K562 (cell line): ENCODE results near the gene ATP2A2. TPM values are rescaled to one million over a fixed set of nuclear protein-coding genes. Genes with fewer than 3 reads are reported as not detected.

Experiments used
- ADNP ChIP-seq: fragments of 200-800 bp; sonication (Bioruptor generic); IDR thresholded peaks from 2 replicates; pipeline ENCODE4 v1.6.1; 2016; ENCODE audit warnings: missing genetic modification characterization, missing compliant biosample characterization
- ATF1 ChIP-seq, 2 experiments: fragments of 450-650 bp in 1 of 2; IDR thresholded peaks; 2 replicates each; pipeline ENCODE4 v1.6.1; 2016; ENCODE audit warnings: missing compliant biosample characterization in 1 of 2, missing genetic modification characterization in 1 of 2
- CHD4 ChIP-seq: fragments of 200-600 bp; sonication (generic); IDR thresholded peaks from 3 replicates; pipeline ENCODE4 v1.6.1; 2012; ENCODE audit warnings: low read depth, mild to moderate bottlenecking, mixed read lengths, low read length, inconsistent platforms; ENCODE audit not compliant: insufficient read depth, insufficient replicate concordance, poor library complexity, severe bottlenecking
- E2F5 ChIP-seq: sonication (generic); formaldehyde crosslinking; IDR thresholded peaks from 2 replicates; pipeline ENCODE4 v1.8.0; 2022; ENCODE audit warnings: mild to moderate bottlenecking, missing genetic modification reagents
- ELF4 ChIP-seq: fragments of 450-650 bp; formaldehyde crosslinking; IDR thresholded peaks from 2 replicates; pipeline ENCODE4 v1.4.0; 2022; ENCODE audit warnings: missing genetic modification characterization
- FOXA3 ChIP-seq, 2 experiments: fragments of 450-650 bp in 1 of 2; sonication (generic) in 1 of 2; formaldehyde crosslinking; IDR thresholded peaks in 1 of 2; conservative IDR thresholded peaks in 1 of 2; 2 replicates each; pipeline versions ENCODE4 v1.4.0 to v1.8.0; 2020 to 2022; ENCODE audit warnings: mild to moderate bottlenecking in 2 of 2, missing genetic modification reagents in 1 of 2
- FUS ChIP-seq: fragments of 200-400 bp; formaldehyde crosslinking; optimal IDR thresholded peaks from 2 replicates; pipeline ENCODE3; 2017; ENCODE audit warnings: low read depth, low read length
- HNRNPL ChIP-seq: fragments of 200-400 bp; formaldehyde crosslinking; IDR thresholded peaks from 2 replicates; pipeline ENCODE4 v1.6.1; 2017; ENCODE audit warnings: low read depth, mild to moderate bottlenecking, low read length
- JUND ChIP-seq, 2 experiments: IDR thresholded peaks; 2 replicates in 1 of 2; 3 replicates in 1 of 2; pipeline ENCODE4 v1.6.1; 2011; ENCODE audit warnings: borderline replicate concordance in 2 of 2, low read depth in 2 of 2, low read length in 2 of 2, improper control_type of control experiment in 1 of 2, missing biosample characterization in 1 of 2, missing genetic modification characterization in 1 of 2, missing genetic modification reagents in 1 of 2
- MECOM ChIP-seq: fragments of 250-450 bp; sonication (Bioruptor Pico); IDR thresholded peaks from 2 replicates; pipeline ENCODE4 v1.8.0; 2022; ENCODE audit warnings: inconsistent platforms
- NCOA1 ChIP-seq: fragments of 450-650 bp; IDR thresholded peaks from 2 replicates; pipeline ENCODE4 v1.6.1; 2016; ENCODE audit warnings: low read depth
- NFIX ChIP-seq: fragments of 250-450 bp; sonication (Bioruptor Pico); IDR thresholded peaks from 2 replicates; pipeline ENCODE4 v1.4.0; 2020; ENCODE audit warnings: low read depth, mild to moderate bottlenecking, moderate library complexity
- THRAP3 ChIP-seq: fragments of 450-650 bp; IDR thresholded peaks from 2 replicates; pipeline ENCODE4 v1.6.1; 2016; ENCODE audit warnings: mild to moderate bottlenecking, inconsistent platforms, borderline replicate concordance
- WHSC1 ChIP-seq: IDR thresholded peaks from one replicate; pipeline ENCODE4 v1.6.1; 2012; ENCODE audit warnings: low read length, control low read depth, inconsistent platforms
- ZBTB34 ChIP-seq: fragments of 250-450 bp; sonication (Bioruptor Pico); IDR thresholded peaks from 2 replicates; pipeline ENCODE4 v1.8.0; 2021; ENCODE audit warnings: mild to moderate bottlenecking, moderate library complexity
- ZFP36 ChIP-seq: fragments of 150-350 bp; IDR thresholded peaks from 2 replicates; pipeline ENCODE4 v1.6.1; 2018; ENCODE audit warnings: low read length, low read depth; ENCODE audit not compliant: partially characterized antibody
- ZNF212 ChIP-seq: fragments of 450-650 bp; formaldehyde crosslinking; IDR thresholded peaks from 2 replicates; pipeline ENCODE4 v1.4.0; 2020; ENCODE audit warnings: mild to moderate bottlenecking
- ZNF263 ChIP-seq: sonication (generic); formaldehyde crosslinking; IDR thresholded peaks from 2 replicates; pipeline ENCODE4 v1.8.0; 2022; ENCODE audit warnings: mild to moderate bottlenecking, missing genetic modification reagents, borderline replicate concordance
- polyA plus RNA-seq, 8 experiments: library from polyadenylated mRNA; depleted of rRNA in 4 of 8; stranded (reverse) in 5 of 8; unstranded in 3 of 8; fragments of >200 nt; fragmentation: Nextera tagmentation in 2 of 8; fragmentation: Illumina TruSeq in 1 of 8; extraction: Ambion mirVana in 2 of 8; extraction: Trizol in 1 of 8; gene quantifications; 2 replicates each; pipeline versions ENCODE4 v1.2.1 to v1.2.3, GENCODE V29; 2011 to 2014; ENCODE audit warnings: inconsistent platforms in 1 of 8, missing spikeins in 1 of 8
- total RNA-seq, 7 experiments: library from RNA; depleted of rRNA in 6 of 7; stranded (reverse); fragments of >200 nt in 6 of 7; fragmentation: Illumina TruSeq in 2 of 7; extraction: Trizol in 2 of 7; gene quantifications; 2 replicates each; pipeline versions ENCODE4 v1.2.1 to v1.2.3, GENCODE V29; 2011 to 2021; ENCODE audit warnings: low replicate concordance in 1 of 7
- TF ChIP-seq, protein P1 (sequence below), 2 experiments: fragments of 250-450 bp in 1 of 2; fragments of 450-650 bp in 1 of 2; sonication (Bioruptor Pico) in 1 of 2; IDR thresholded peaks; 2 replicates each; pipeline versions ENCODE4 v1.6.1 to v1.8.0; 2016 to 2021; ENCODE audit warnings: mild to moderate bottlenecking in 2 of 2, moderate library complexity in 2 of 2, missing compliant biosample characterization in 1 of 2, missing genetic modification characterization in 1 of 2
- TF ChIP-seq, protein P2 (sequence below): fragments of 250-450 bp; sonication (Bioruptor Pico); IDR thresholded peaks from 2 replicates; pipeline ENCODE4 v1.8.0; 2021; ENCODE audit warnings: moderate library complexity, mild to moderate bottlenecking, inconsistent platforms

The ATP2A2 gene
- total and polyA plus RNA-seq, 9 of the 15 experiments (the other 6 are each of a cell fraction or from before 2014, with no cell fraction given) = 5.2 to 205 (median 51.6) TPM

- no peak for TF ChIP-seq E2F5 (CRISPR knock-in tag)
- TF ChIP-seq HNRNPL = no peak
- no peak for TF ChIP-seq THRAP3
- no peak for TF ChIP-seq MECOM
- no peak for TF ChIP-seq FUS
- TF ChIP-seq CHD4 = no peak
- TF ChIP-seq ZNF263 (CRISPR knock-in tag) = no peak
- no peak for TF ChIP-seq ATF1 (CRISPR knock-in tag; IDR thresholded peaks at IDR 0.05)
- 0 out of 2 replicates have a peak, but pooled peaks have one; percentile 11 for TF ChIP-seq ATF1 (tag; IDR thresholded peaks at IDR 0.05)
- no peak for TF ChIP-seq ZFP36
- TF ChIP-seq ADNP (tag) = 0 out of 2 replicates have a peak, but pooled peaks have one; percentile 5
- TF ChIP-seq ZBTB34 (CRISPR knock-in tag) = no peak
- TF ChIP-seq NFIX (CRISPR knock-in tag) = no peak
- TF ChIP-seq, protein P1, sequence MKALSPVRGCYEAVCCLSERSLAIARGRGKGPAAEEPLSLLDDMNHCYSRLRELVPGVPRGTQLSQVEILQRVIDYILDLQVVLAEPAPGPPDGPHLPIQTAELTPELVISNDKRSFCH (CRISPR knock-in tag; IDR thresholded peaks at IDR 0.05) = no peak
- TF ChIP-seq, protein P1 (tag; IDR thresholded peaks at IDR 0.05) = 0 out of 2 replicates have a peak, but pooled peaks have one; percentile 40
- no peak for TF ChIP-seq ELF4 (CRISPR knock-in tag)
- no peak for TF ChIP-seq NCOA1
- no peak for TF ChIP-seq ZNF212
- TF ChIP-seq, protein P2, sequence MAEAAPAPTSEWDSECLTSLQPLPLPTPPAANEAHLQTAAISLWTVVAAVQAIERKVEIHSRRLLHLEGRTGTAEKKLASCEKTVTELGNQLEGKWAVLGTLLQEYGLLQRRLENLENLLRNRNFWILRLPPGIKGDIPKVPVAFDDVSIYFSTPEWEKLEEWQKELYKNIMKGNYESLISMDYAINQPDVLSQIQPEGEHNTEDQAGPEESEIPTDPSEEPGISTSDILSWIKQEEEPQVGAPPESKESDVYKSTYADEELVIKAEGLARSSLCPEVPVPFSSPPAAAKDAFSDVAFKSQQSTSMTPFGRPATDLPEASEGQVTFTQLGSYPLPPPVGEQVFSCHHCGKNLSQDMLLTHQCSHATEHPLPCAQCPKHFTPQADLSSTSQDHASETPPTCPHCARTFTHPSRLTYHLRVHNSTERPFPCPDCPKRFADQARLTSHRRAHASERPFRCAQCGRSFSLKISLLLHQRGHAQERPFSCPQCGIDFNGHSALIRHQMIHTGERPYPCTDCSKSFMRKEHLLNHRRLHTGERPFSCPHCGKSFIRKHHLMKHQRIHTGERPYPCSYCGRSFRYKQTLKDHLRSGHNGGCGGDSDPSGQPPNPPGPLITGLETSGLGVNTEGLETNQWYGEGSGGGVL (CRISPR knock-in tag) = no peak
- no peak for TF ChIP-seq JUND (IDR thresholded peaks at IDR 0.05; ENCODE audit: borderline replicate concordance, low read depth, low read length)
- TF ChIP-seq JUND (tag; IDR thresholded peaks at IDR 0.05; ENCODE audit: borderline replicate concordance, low read depth, low read length) = no peak
- no peak for TF ChIP-seq WHSC1
- no peak for TF ChIP-seq FOXA3 (CRISPR knock-in tag; conservative IDR thresholded peaks at IDR 0.05 in 1 of 2, IDR thresholded peaks at IDR 0.05 in 1 of 2)
Observed at GRCh38 chr12:110282956-110283817, 2.1 kb downstream of the ATP2A2 start (continued).
